Suprapubic skin (tissue), 4 donors: ENCODE results near the gene TLCD3B. TPM values are rescaled to one million over a fixed set of nuclear protein-coding genes. Genes with fewer than 3 reads are reported as not detected.

Experiments used
- DNase-seq, 2 donors: peaks; one replicate each; pipeline ENCODE4 v3.0.0-alpha.2; 2019; ENCODE audit warnings: low spot score in 2 of 2
- H3K27ac ChIP-seq: fragments of 200-600 bp; sonication (generic); one replicate; pipeline ENCODE4 v1.5.1; 2019
- H3K27me3 ChIP-seq: fragments of 200-600 bp; sonication (generic); one replicate; pipeline ENCODE4 v1.5.1; 2019
- H3K36me3 ChIP-seq: fragments of 200-600 bp; sonication (generic); one replicate; pipeline ENCODE4 v1.5.1; 2019
- H3K4me1 ChIP-seq: fragments of 200-600 bp; sonication (generic); one replicate; pipeline ENCODE4 v1.5.1; 2019
- H3K4me3 ChIP-seq: fragments of 200-600 bp; sonication (generic); one replicate; pipeline ENCODE4 v1.5.1; 2019; ENCODE audit warnings: mild to moderate bottlenecking
- H3K9me3 ChIP-seq: fragments of 200-600 bp; sonication (generic); one replicate; pipeline ENCODE4 v1.5.1; 2019
- EP300 ChIP-seq: sonication (generic); formaldehyde crosslinking; IDR thresholded peaks from one replicate; pipeline ENCODE4 v1.6.1; 2017; ENCODE audit warnings: antibody characterized with exemption
- POLR2A ChIP-seq, 2 donors: fragments of 450-650 bp; IDR thresholded peaks; one replicate each; pipeline ENCODE4 v1.6.1; 2017; ENCODE audit warnings: antibody characterized with exemption in 2 of 2, mild to moderate bottlenecking in 2 of 2, moderate library complexity in 2 of 2
- POLR2AphosphoS5 ChIP-seq, 3 donors: sonication (generic); formaldehyde crosslinking; IDR thresholded peaks; one replicate each; pipeline ENCODE4 v1.6.1; 2017; ENCODE audit warnings: antibody characterized with exemption in 3 of 3
- WGBS: methylation state at CpG from one replicate; pipeline ENCODE4 v1.1.5; 2018; 5-methylcytosine and 5-hydroxymethylcytosine counted together
- total RNA-seq, 4 donors: library from RNA; depleted of rRNA; stranded (reverse); fragments of >200 nt; gene quantifications; one replicate each; pipeline ENCODE4 v1.1.0, GENCODE V29; 2016
- TF ChIP-seq, protein P1 (sequence below), 2 donors: fragments of 200-600 bp in 1 of 2; fragments of 450-650 bp in 1 of 2; sonication (generic) in 1 of 2; IDR thresholded peaks; one replicate each; pipeline ENCODE4 v1.5.1; 2016 to 2019; ENCODE audit warnings: antibody characterized with exemption in 2 of 2, mild to moderate bottlenecking in 1 of 2, moderate library complexity in 1 of 2

The TLCD3B gene
- total RNA-seq, 4 donors from 2014 or later, result 0.81 to 1.4 TPM; not detected in 2

DNA sequence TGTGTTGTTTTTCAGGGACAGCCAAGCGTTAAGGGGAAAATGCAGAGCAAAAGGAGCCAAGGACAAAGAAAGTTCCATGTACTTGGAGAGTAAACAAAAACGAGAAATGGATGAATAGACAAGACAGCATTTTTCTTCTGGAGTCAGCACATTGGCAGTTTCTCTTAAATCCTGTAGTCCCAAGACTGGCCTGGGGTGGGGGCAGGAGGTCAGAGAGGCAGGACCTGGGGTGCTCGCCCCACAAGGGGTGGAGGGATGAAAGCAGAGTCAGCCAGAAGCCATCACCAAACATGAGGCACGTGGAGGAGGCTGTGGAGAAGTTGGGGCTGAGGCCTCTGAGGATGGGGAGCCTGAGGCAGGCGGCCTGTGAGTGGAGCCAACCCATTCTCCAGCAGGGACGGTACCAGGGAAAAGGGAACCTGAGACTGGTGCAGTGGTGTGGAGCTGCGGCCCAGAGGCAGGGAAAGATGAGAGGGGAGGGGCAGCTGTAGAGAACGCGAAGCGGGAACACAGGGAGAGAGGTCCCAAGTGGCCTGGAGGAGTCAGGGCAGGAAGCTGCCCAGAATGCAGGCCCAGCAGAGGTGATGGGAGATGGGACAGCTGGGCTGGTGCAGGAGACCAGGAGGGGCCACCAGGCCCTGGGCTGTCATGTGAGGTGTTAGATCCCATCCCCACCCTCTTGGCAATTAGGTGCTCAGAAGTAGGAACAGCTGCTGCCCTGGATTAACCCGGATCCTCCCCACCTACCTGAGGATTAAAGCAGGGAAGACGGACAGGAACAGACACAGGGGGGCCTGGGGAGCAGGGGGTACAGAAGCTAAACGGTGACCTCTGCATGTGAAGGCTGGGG lies 3.3 kb downstream of the TLCD3B start:
- Histone ChIP-seq H3K9me3 (no peaks in the 10 kb centered on the region), H3K4me1 (peaks cover 8% of the 10 kb centered on the region), H3K27me3 (peaks cover 77% of the 10 kb centered on the region), H3K27ac (no peak overlapping the region), H3K36me3 (no peaks in the 10 kb centered on the region), H3K4me3 (no peak overlapping the region)
- DNase-seq, result no peak
- TF ChIP-seq, protein P1, sequence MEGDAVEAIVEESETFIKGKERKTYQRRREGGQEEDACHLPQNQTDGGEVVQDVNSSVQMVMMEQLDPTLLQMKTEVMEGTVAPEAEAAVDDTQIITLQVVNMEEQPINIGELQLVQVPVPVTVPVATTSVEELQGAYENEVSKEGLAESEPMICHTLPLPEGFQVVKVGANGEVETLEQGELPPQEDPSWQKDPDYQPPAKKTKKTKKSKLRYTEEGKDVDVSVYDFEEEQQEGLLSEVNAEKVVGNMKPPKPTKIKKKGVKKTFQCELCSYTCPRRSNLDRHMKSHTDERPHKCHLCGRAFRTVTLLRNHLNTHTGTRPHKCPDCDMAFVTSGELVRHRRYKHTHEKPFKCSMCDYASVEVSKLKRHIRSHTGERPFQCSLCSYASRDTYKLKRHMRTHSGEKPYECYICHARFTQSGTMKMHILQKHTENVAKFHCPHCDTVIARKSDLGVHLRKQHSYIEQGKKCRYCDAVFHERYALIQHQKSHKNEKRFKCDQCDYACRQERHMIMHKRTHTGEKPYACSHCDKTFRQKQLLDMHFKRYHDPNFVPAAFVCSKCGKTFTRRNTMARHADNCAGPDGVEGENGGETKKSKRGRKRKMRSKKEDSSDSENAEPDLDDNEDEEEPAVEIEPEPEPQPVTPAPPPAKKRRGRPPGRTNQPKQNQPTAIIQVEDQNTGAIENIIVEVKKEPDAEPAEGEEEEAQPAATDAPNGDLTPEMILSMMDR (IDR thresholded peaks at IDR 0.05), result no peak
- TF ChIP-seq POLR2A (IDR thresholded peaks at IDR 0.05) (no peak), POLR2AphosphoS5 (IDR thresholded peaks at IDR 0.05) (no peak), EP300 (no peak)
- WGBS, result 40% methylated on average over 12 of the region's 13 CpGs

DNA sequence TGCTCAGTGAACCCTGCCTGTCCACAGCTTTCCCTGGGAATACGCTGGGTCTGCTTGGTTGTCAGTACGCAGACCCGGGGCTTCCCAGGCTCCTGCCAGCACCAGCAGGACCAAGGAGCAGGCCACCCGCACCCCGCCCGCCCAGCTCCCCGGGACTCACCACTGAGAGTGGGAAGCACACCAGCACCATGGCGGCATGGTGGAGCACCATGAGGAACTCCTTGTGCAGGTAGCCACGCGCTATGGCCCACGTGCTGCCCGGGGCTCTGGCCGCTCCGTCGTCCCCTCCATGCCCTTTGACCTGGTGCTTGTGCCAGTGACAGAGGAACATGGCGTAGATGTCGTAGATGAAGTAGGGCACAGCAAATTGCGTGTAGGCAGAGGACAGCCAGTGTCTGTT lies 4.6 kb downstream of the TLCD3B start:
- DNase-seq, result no peak
- Histone ChIP-seq H3K36me3 (no peaks in the 10 kb centered on the region), H3K4me3 (no peak overlapping the region), H3K9me3 (no peaks in the 10 kb centered on the region), H3K4me1 (peaks cover 13% of the 10 kb centered on the region), H3K27ac (no peak overlapping the region), H3K27me3 (peaks cover 66% of the 10 kb centered on the region)
- TF ChIP-seq EP300 (no peak), POLR2AphosphoS5 (IDR thresholded peaks at IDR 0.05) (no peak), POLR2A (IDR thresholded peaks at IDR 0.05) (no peak)
- TF ChIP-seq, protein P1 (IDR thresholded peaks at IDR 0.05), result no peak
- WGBS, result 90% methylated on average over 10 of the region's 18 CpGs

DNA sequence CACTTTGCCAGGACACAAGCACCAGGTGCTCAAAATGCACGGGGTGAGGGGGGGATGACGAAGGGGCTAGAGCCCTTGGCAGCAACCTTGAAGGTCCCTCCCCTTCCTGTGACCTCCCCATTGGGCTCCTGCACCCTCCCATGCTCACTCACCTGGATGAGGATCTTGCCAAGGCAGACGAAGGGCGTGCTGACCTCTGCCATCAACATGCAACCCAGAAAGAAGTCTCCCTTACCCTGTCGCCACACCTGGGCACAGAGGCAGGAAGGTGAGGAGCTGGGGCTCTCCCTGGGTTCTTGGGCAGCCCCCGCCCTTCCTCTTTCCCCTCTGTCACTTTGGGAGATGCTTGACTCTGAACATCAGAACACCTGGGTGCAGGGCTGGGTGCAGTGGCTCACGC lies 5.5 kb downstream of the TLCD3B start:
- no peak for DNase-seq
- H3K36me3 ChIP-seq, result no peaks in the 10 kb centered on the region
- no peaks in the 10 kb centered on the region for H3K9me3 ChIP-seq
- no peak overlapping the region for H3K4me3 ChIP-seq
- peaks cover 57% of the 10 kb centered on the region for H3K27me3 ChIP-seq
- no peak overlapping the region for H3K27ac ChIP-seq
- peaks cover 11% of the 10 kb centered on the region for H3K4me1 ChIP-seq
- TF ChIP-seq POLR2AphosphoS5 (IDR thresholded peaks at IDR 0.05), result no peak
- TF ChIP-seq EP300, result no peak
- TF ChIP-seq, protein P1 (IDR thresholded peaks at IDR 0.05), result no peak
- no peak for TF ChIP-seq POLR2A (IDR thresholded peaks at IDR 0.05)
- WGBS, result 63% methylated on average over 3 of the region's 7 CpGs

DNA sequence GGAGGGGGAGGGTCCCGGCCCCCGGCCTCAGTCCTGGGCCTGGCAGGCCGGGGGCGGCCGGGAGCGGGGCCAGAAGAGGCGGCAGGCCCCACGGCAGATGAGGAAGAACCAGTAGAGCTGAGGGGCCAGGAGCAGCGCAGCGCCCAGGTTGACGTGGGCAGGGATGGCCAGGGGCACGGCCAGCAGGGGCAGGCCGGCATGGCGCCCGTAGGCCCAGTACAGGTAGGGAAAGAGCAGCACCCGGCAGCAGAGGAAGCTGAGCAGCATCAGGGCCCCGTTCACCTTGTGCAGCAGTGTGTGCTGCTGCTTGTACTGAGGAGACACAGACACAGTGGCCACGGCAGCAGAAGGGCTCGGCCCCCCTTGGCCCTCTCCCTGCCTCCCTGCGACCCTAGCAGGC lies 5.9 kb downstream of the TLCD3B start:
- Histone ChIP-seq H3K4me3 (no peak overlapping the region), H3K4me1 (peaks cover 10% of the 10 kb centered on the region), H3K27me3 (peaks cover 53% of the 10 kb centered on the region), H3K27ac (no peak overlapping the region), H3K9me3 (no peaks in the 10 kb centered on the region), H3K36me3 (no peaks in the 10 kb centered on the region)
- no peak for DNase-seq
- no peak for TF ChIP-seq POLR2AphosphoS5 (IDR thresholded peaks at IDR 0.05)
- TF ChIP-seq, protein P1 (IDR thresholded peaks at IDR 0.05), result no peak
- TF ChIP-seq EP300, result no peak
- no peak for TF ChIP-seq POLR2A (IDR thresholded peaks at IDR 0.05)
- 74% methylated on average over 18 of the region's 20 CpGs for WGBS

DNA sequence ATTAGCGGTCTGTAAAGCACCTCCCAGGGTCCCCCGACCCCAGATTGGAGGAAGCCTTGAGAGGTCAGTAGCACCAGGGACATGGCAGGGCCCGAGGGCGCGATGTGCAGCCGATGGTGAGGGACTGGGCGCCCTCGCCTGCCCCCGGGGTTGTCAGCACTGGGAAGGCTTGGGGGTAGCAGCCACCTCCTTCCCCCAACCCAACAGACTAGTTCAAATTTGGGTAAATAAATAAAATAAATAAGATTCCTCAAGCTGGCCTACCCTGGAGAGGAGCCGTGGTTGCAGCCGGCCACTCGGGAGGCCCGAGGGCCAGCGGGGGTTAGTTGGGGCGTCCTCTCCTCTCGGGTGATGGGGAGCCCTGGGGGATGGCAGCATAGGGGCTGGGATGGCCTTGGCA lies 6.6 kb downstream of the TLCD3B start:
- Histone ChIP-seq H3K9me3 (no peaks in the 10 kb centered on the region), H3K27me3 (peaks cover 46% of the 10 kb centered on the region), H3K4me1 (peaks cover 10% of the 10 kb centered on the region), H3K27ac (no peak overlapping the region), H3K36me3 (no peaks in the 10 kb centered on the region), H3K4me3 (no peak overlapping the region)
- WGBS, result 75% methylated on average over 13 of the region's 16 CpGs
- TF ChIP-seq, protein P1 (IDR thresholded peaks at IDR 0.05), result no peak
- no peak for TF ChIP-seq EP300
- TF ChIP-seq POLR2AphosphoS5 (IDR thresholded peaks at IDR 0.05), result no peak
- no peak for TF ChIP-seq POLR2A (IDR thresholded peaks at IDR 0.05)
- no peak for DNase-seq
